Endometrial microvascular endothelial cells (primary cell): ENCODE measurements around the gene DOCK1. TPM values are rescaled to one million over a fixed set of nuclear protein-coding genes. Genes with fewer than 3 reads are reported as not detected.

ENCODE experiments used
- in situ Hi-C: cut with HindIII; loops from 2 replicates; pipeline ENCODE4 v1.10.0; 2017; ENCODE audit warnings: low sequenced_read_pairs, low pct_unique_long_range_greater_than_20kb; ENCODE audit errors: inconsistent ontology term
- total RNA-seq: library from RNA; depleted of rRNA; stranded (reverse); fragments of >200 nt; gene quantifications from one replicate; pipeline ENCODE4 v1.2.3, GENCODE V29; 2015; ENCODE audit errors: inconsistent ontology term

DOCK1 gene
- total RNA-seq, 1 donor from 2014 or later = 38.1 TPM

- in situ Hi-C loops = no loop called here
These were observed 184.2 kb downstream of the DOCK1 start for GRCh38 chr10:127089446-127089845.

GRCh38 chr10:127090138-127090537 lies 184.9 kb downstream of the DOCK1 start:
- in situ Hi-C loops = no loop called here

DNA sequence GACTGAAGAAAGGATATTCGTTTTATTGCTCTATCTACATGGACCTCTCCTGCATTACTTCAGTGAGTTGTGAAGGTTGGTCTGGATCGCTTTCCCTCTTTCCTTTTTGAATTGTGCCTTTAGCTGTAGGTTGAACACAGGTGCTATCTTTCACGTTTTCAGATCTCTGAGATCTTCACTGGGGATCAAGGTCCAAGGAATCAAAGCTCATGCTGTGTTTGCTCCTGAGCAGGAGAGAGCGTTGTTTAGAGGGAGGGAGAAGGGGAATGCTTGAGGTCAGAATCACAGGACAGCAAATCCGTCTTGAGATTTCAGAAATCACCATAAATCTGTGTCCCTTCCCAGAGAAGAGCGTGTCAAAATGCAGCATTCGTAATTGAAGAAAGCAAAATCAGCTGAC lies 186.1 kb downstream of the DOCK1 start:
- in situ Hi-C loops = no loop called here

- in situ Hi-C loops = no loop called here
These were observed 187.7 kb downstream of the DOCK1 start for GRCh38 chr10:127092916-127093315.

- in situ Hi-C loops = no loop called here
These were observed 189.8 kb downstream of the DOCK1 start for GRCh38 chr10:127094984-127095383.

DNA sequence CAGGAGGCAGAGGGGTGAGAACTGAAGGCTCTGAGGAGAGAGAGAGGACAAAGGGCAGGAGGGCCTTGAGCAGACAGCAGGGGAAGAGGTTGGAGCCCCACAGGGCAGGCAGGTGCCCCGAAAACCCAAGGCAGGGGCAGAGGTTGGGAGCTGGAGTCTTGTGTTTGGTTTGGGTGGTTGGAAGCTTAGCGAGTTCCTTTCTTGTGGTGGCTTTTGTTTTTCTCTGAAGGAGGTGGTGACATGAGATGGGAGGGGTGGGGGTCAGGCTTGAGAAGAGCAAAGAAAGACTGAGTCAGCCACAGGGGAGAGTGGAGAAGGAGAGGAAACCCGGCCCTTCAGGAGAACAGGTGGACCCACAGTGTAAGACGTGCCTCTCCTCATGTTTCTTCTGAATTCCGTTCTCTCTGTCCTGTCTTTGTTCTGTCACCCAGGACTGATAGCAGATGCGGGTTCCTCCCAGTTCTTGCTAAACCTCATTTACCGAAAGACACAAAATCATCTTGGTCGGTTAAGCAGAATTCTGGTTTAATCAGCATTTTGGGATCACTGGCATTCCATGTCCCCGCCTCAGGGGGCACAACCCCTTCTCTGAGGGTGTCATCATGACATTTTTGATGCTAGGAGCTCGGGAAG lies 195.9 kb downstream of the DOCK1 start:
- in situ Hi-C loops = no loop called here

DNA sequence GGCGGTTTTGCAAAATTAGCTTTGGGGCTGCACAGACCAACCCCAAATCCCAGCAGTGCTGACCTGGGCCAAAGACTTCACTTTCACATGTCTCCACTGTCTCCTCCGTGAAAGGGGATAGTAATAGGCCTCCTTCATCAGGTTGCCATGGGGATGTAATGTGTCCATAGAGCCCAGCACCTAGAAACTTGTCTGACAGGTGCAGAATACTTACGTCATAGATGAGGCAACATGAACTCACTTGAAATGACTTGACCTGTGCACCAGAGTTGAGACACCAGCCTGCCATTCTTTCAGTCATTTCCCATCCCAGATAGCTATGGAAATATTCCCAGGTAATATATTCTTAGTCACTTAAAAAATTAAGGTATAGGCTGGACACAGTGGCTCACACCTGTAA lies 196.9 kb downstream of the DOCK1 start:
- in situ Hi-C loops = no loop called here

DNA sequence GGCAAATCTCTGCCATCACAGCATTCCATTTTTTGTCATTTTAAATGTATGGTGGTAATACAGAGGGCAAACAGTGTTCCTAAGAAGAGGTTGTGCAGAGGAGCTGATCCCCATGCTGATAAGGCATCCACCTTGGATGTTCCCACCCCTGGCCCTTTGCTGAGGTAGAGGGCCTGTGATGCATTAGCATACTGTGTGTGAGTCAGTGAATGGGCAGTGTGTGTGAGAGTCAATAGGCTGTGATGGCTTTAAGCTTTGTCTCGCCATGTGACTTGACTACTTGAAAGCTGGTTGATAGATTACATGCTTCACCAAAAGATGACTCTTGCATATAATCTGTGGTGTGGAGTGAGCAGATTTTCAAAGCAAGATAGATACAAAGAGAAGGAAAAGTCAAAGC lies 209.9 kb downstream of the DOCK1 start:
- in situ Hi-C loops = no loop called here

GRCh38 chr10:127117125-127117524 lies 211.9 kb downstream of the DOCK1 start:
- in situ Hi-C loops = no loop called here

DNA sequence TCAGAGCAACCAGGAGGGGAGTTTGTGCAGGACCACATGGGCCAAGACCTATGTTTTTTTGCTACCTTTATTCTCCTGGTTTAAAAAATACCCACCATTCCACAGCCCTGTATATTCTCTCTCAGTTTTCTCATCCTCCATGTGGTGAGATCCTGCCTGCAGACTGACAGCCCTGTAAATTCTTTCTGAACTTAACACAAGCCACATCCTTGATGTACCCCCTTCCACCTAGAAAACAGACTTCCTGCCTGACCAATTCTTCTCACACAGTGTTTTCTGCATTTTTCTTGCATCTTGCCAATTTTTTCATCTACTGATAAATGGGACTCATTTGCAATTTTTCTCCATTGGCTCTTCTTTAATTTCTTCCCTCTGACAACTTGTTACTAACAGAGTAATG lies 212.8 kb downstream of the DOCK1 start:
- in situ Hi-C loops = no loop called here

DNA sequence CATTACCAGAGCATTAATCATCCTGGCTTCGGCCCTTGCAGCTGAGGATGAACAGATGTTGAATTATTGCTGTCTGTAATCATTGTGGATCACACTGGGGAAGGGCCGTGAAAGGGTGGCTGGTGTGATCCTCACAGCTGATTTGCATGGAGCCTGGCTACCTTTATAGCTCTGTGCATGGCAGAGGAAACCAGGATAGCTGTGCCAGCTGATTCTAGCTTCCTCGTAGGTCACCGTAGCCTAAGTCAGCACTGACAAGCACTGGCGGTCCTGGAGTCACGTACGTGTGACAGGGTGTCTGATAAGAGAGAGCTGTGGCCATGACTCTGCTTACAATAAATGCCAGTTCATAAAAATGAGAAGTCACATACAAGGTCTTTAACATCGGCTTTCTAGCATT lies 214.7 kb downstream of the DOCK1 start:
- in situ Hi-C loops = no loop called here

DNA sequence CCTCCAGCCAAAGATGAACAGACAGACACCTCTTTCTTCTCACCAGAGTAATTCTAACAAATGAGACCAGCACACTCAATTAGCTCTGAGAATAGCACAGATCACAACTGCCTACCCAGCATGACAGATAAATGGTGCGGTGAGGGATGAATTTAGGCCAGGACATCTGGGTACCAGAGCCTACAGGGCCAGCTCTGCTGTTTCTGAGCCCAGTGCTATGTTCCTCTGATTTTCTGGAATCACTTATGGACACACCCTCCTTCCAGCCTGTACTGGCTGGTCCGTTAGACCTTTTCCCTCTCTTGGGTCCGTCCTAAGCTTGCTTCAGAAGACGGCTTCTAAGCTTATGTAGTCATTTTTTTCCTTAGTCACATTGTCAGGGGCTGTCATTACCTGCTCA lies 217.6 kb downstream of the DOCK1 start:
- in situ Hi-C loops = no loop called here

DNA sequence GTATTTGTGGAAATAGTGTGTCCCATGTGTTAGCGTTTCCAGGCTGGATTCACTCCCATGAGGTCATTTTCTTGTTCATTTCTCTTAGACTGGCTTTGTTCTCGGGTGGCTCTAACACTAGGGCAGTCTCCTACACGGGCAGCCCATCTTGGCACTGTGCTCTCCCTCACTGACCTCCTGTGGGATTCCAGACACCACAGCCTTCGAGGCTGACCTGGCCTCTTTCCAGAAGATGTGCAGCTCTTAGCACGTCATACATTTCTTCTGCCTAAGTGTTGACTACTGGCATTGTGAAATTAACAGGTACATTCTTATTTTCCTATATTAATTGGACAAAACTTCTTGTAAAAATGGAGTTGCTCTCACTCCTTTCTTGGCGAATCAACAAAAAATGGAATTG lies 218.4 kb downstream of the DOCK1 start:
- in situ Hi-C loops = no loop called here

- in situ Hi-C loops = no loop called here
These were observed 220.1 kb downstream of the DOCK1 start for GRCh38 chr10:127125331-127125730.

GRCh38 chr10:127127822-127128221 lies 222.6 kb downstream of the DOCK1 start:
- in situ Hi-C loops = no loop called here

DNA sequence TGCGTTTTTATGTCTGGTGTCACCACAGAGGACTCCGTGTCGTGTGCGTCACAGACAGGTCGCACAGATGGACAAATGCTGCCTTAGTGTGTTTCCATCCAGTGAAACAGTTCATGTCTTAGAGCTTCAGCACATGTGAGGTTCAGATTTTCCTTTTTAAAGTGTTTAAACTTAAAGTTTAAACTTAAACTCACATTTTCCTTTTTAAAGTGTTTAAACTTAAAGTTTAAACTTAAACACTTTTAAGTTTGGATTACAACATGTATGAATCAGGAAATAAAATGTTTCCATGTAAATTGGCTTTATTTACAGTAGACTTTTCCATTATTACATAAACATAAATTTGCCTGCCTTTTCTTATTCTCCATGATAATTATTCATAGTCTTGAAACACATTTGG lies 223.9 kb downstream of the DOCK1 start:
- in situ Hi-C loops = no loop called here

DNA sequence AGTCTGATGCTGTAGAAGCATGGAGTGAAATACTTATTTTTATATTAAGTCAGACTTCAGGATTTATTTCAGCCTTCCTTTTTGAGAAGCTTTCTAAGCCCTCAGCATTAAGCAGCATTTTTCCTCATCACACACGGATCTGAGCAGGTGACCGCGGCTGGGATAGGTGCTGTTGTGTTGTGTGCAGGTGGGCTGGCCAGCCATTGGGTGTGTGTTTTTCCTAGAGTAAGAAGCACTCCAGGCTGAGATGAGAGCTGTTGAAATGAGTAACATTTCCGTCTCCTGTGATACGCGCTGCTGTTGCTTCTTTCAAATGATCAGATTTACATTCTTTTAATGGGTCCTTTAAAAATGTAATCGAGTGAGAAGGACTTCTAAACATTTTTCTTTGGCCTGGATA lies 227.2 kb downstream of the DOCK1 start:
- in situ Hi-C loops = no loop called here

- in situ Hi-C loops = no loop called here
These were observed 228.0 kb downstream of the DOCK1 start for GRCh38 chr10:127133225-127133624.

DNA sequence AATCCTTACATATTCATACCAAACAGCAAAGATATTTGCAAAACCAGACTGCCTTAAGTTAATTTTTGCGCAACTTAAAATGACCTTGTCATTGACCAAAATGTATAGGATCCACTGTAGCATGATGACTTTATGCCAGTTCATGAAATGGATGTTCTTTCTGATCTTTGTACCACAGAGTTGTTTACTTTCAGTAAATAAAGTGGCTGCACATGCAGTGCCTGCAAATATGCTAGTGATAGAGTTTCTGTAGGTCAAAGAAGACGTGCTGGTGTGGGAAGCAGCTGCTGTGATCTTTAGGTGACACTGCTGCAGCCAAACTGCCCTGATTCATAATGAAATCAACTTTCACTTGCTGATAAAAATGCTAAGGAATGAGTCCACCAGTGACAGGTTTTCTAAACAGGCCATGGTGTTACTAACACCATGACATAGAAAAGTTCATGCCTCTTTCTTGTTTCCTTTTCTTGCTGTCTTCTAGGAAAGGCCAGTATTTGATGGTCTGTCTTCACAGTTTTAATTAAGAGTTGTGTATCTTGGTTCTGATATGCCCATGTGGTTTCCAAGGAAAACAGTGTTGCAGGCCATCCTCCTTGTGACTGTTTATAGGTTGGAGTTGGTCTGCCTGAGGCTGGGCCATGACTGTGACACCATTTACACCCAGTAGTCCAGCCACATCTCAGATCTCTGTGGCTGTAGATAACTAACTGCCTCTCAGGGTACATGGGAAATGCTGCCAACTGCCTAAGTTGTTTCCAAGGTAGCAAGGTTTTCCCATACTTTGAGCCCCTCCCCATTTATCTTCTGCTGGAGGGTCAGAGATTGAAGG lies 228.7 kb downstream of the DOCK1 start:
- in situ Hi-C loops = no loop called here

DNA sequence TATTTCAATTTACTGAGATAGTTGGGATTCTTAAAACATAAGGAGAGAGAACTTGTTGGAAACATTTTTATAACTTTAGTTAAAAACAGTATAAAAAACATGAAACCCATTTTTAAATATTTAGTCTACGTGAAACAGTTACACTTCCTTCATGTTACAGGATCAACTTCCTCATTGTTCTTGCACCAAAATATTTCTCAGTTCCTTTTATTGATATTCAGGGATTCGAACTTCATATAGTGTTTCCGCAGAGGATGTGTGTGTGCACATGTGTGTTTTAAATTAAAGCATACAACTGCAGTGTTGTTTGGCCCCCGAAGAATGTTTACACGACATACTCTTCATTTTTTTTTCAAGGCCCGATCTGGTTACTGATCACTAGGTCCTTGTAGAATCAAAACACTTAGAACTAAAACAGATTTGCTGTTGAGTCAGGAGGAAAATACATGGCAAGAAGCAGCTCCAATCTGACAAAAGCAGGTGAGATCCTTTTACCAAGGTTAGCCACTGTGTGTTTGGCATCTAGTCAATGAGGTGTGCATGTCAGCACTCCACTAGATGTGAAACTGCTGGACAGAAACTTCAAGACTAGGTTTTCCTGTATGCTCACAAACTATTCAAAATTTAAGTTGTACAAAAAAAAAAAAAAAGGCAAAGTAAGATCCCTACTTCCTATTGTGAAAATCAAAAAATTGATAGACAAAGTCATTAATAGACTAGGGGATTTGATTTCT lies 230.8 kb downstream of the DOCK1 start:
- in situ Hi-C loops = no loop called here
